ENCODE results near the gene RCL1. TPM values are rescaled to one million over a fixed set of nuclear protein-coding genes. Genes with fewer than 3 reads are reported as not detected.
A peak's percentile ranks its signal among the peaks of the same experiment; 100 is the strongest.
"Not testable (repeated sequence)": the region's sequence is repeated elsewhere in the genome, so short reads cannot be mapped to it uniquely, and the experiment has no call there.

The RCL1 gene
- polyA plus RNA-seq, 10 donors = 9.9 to 15.8 (median 13.2) TPM

DNA sequence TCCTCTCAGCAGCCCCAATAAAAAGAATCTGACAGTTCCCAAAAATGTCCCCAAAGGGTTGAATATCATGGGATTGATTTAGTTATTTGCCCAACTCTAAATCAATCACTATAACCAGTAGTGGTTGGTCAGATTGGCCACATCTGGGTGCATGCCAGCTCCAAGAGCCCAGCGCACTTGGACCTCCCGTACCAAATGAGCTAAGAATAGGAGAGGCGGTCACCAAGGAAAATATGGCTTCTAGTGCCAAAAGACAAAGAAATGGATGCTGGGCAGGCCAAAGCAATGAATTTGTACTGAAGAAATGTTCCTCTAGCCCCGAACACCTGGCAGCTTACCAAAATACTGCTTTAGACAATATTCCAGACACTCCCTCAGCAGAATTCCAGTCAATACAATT, 80.3 kb downstream of the RCL1 start:
- DNase-seq = no peak

DNA sequence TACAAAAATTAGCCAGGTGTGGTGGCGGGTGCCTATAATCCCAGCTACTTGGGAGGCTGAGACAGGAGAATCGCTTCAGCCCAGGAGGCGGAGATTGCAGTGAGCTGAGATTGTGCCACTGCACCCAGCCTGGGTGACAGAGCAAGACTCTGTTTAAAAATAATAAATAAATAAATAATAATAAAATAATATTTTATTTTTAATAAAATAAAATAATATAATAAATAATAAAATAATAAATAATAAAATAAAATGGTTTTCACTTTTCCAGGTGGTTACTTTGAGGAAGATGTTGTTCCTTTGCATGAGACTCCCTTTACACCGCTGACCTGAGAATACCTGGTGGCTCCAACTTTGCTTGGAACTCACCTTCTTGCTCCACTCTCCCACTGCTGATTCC, 82.8 kb downstream of the RCL1 start:
- no peak for DNase-seq

GRCh38 chr9:4879115-4879558, 86.4 kb downstream of the RCL1 start:
- no peak for DNase-seq

DNA sequence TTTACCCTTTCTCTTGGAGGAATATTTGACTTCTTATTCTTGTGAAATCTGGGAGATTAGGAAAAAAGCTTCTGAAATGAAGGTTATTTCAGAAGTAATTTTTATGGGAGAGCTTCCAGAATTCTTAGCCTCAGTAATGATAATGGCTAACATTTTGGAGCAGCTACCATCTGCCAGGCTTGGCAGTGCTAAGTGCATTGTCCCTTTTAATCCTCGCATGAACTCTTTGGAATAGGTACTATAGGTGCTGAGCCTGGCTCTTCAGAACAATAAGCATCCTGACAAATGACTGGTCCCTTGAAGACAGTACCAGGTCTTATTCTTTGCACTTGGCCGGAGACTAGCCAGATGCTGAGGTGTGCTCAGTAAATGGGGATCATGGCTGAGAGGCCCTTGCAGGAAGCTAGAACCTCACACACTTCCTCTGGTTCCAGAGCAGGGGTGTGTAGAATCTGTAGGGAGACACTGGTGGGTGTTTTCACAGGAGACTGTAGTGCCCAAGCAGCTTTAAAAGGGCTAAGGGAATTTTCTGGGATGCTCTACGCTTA, 90.7 kb downstream of the RCL1 start:
- DNase-seq = no peak

DNA sequence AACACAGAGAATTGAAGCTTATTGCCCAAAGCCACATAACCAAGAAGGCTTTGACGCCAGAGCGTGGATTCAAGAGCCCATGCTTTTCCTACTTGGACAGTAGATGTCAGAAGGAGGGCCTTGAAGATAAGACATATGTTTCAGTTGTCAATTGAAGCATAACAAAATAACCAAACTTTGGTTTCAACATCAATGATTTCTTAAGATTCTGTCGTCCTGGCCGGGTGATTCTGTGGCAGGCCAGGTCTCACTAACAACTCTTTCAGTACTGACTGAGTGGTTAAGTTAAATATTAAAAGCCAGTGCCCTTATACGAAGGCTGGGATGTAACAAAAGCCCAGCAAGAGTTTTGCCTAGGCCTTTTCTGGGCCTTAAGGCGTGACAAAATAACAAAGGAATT, 94.0 kb downstream of the RCL1 start:
- DNase-seq = no peak

- DNase-seq = peak in 1 of 3 donors; percentile 30
Observed at GRCh38 chr9:4887556-4887955, 94.8 kb downstream of the RCL1 start.

- no peak for DNase-seq
Observed at GRCh38 chr9:4890242-4890641, 97.5 kb downstream of the RCL1 start.

- no peak for DNase-seq
Observed at GRCh38 chr9:4890929-4891328, 98.2 kb downstream of the RCL1 start.

- no peak for DNase-seq
Observed at GRCh38 chr9:4891674-4892073, 98.9 kb downstream of the RCL1 start.

GRCh38 chr9:4892501-4893194, 99.9 kb downstream of the RCL1 start:
- no peak for DNase-seq

DNA sequence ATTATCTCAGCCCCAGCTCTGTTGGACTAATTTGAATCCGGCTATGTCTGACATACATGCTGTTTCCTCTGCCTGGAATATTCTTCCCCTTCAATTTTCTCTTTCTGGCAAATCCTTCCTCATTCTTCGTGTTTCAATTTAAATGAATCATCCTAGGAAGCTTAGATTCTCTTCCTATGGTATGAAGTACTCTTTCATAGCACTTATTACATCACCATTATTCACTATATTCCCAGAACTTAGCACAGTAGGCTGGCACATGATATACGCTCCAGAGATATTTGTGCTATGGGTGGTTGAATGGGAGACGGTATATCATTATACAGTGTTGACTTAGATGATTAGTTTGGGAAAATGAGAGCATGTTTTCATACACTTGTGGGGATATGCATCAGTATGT, 101.3 kb downstream of the RCL1 start:
- DNase-seq = peak in 1 of 3 donors; percentile 38

DNA sequence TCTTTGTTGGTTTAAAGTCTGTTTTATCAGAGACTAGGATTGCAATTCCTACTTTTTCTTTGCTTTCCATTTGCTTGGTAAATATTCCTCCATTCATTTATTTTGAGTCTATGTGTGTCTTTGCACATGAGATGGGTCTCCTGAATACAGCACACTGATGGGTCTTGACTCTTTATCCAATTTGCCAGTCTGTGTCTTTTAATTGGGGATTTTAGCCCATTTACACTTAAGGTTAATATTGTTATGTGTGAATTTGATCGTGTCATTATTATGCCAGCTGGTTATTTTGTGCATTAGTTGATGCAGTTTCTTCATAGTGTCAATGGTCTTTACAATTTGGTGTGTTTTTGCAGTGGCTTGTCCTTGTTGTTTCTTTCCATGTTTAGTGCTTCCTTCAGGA, 107.1 kb downstream of the RCL1 start:
- DNase-seq = not testable (repeated sequence)

DNA sequence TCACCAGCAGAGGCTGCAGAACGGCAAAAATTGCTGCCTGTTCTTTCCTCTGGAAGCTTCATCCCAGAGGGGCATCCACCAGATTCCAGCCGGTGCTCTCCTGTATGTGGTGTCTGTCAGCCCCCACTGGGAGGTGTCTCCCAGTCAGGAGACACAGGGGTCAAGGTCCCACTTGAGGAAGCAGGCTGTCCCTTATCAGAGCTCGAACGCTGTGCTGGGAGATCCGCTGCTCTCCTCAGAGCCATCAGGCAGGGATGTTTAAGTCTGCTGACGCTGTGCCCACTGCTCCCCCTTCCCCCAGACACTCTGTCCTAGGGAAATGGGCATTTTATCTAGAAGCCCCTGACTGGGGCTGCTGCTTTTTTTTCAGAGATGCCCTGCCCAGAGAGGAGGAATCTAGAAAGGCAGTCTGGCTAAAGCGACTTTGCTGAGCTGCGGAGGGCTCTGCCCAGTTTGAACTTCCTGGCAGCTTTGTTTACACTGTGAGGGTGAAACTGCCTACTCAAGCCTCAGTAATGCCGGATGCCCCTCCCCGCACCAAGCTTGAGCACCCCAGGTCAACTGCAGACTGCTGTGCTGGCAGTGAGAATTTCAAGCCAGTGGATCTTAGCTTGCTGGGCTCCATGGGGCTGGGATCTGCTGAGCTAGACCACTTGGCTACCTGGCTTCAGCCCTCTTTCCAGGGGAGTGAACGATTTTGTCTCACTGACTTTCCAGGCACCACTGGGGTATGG, 108.8 kb downstream of the RCL1 start:
- not testable (repeated sequence) for DNase-seq

GRCh38 chr9:4902135-4902475, 109.4 kb downstream of the RCL1 start:
- DNase-seq = no peak

- peak in 2 of 3 donors; percentile 26 to 45 for DNase-seq
Observed at GRCh38 chr9:4904322-4905134, 111.8 kb downstream of the RCL1 start.

DNA sequence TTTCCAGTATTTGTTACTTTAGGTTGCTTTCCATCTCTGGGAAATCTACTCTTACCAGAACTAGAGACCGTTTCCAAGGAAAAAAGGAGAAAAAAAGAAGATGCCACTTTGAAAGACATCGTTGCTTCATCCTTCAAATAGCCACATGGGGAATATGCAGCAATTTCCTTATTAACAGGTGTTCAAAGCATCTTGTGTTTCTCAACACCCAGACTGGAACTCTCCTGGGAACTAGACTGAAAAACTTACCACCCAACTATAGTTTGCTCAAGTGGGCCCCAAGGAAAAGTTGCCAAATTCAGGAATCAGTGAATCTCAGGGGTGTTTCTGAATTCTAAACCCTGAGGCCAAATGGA, 112.4 kb downstream of the RCL1 start:
- no peak for DNase-seq

Other genes with a start within 250 kb of the RCL1 start
- gene PLPP6, start 130.7 kb upstream of the RCL1 start, polyA plus RNA-seq (ENCODE audit: insufficient read length in 10 of 10) = 1 to 10 TPM; 3.5 to 7.1 (median 4.4) TPM
- gene SPATA6L, start 126.5 kb upstream of the RCL1 start, polyA plus RNA-seq (ENCODE audit: insufficient read length in 10 of 10) = 1 to 10 TPM in 1 of 10 donors, under 1 TPM in 9; 0.17 to 1.4 (median 0.52) TPM
- gene CDC37L1, start 113.4 kb upstream of the RCL1 start, polyA plus RNA-seq (ENCODE audit: insufficient read length in 10 of 10) = 10 to 100 TPM; 18.5 to 33.8 (median 24.5) TPM
- gene AK3, start 51.7 kb upstream of the RCL1 start, polyA plus RNA-seq (ENCODE audit: insufficient read length in 10 of 10) = 10 to 100 TPM; 40.7 to 55.5 (median 44.6) TPM
- gene JAK2, start 192.3 kb downstream of the RCL1 start, polyA plus RNA-seq (ENCODE audit: insufficient read length in 10 of 10) = 10 to 100 TPM; 10.8 to 17.0 (median 12.8) TPM

All from muscle of back (tissue), 11 donors.